ENCODE data around the gene SORCS2. TPM values are rescaled to one million over a fixed set of nuclear protein-coding genes. Genes with fewer than 3 reads are reported as not detected.
A peak's percentile ranks its signal among the peaks of the same experiment; 100 is the strongest.

SORCS2 gene
- total RNA-seq, 4 donors from 2014 or later = 0.48 to 1.8 (median 0.68) TPM; not detected in 1

DNA sequence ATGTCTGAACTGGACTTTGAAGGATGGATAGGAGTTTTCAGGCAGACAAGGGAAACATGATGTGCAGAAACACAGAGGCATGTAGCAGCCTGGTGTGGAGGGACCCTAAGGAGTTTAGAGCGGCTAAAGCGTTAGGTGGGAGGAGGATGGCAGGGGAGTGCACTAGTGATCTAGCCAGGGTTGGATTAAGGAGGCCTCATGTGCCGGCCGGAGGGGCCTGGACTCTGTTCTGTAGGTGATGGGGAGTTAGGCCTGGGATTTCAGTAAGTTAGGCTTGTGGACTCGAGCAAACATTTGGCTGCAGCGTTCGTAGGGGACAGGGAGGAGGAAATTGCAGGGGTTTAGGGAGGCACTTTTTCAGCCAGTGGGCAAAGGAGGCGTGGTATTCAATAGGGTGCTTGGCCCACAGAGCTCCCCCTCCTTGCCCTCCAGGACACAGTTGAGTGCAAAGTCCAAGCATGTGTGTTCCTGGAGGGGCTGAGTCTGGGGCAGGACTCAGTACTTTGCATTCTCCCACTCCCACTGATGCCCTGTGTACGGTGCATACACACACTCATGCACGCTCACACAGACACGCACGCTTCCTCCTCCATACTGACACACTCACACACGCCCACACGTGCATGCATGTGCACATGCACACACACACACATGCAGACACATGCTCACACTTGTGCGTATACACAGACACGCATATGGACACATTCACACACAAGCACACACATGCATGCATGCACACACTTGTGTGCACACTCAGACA is 223.8 kb downstream of the SORCS2 start:
- TF ChIP-seq, protein P1, sequence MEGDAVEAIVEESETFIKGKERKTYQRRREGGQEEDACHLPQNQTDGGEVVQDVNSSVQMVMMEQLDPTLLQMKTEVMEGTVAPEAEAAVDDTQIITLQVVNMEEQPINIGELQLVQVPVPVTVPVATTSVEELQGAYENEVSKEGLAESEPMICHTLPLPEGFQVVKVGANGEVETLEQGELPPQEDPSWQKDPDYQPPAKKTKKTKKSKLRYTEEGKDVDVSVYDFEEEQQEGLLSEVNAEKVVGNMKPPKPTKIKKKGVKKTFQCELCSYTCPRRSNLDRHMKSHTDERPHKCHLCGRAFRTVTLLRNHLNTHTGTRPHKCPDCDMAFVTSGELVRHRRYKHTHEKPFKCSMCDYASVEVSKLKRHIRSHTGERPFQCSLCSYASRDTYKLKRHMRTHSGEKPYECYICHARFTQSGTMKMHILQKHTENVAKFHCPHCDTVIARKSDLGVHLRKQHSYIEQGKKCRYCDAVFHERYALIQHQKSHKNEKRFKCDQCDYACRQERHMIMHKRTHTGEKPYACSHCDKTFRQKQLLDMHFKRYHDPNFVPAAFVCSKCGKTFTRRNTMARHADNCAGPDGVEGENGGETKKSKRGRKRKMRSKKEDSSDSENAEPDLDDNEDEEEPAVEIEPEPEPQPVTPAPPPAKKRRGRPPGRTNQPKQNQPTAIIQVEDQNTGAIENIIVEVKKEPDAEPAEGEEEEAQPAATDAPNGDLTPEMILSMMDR (IDR thresholded peaks at IDR 0.05) = no peak
- TF ChIP-seq EP300 (IDR thresholded peaks at IDR 0.05; ENCODE audit: low read depth) = no peak
- TF ChIP-seq POLR2A (IDR thresholded peaks at IDR 0.05) = no peak
- TF ChIP-seq POLR2AphosphoS5 (IDR thresholded peaks at IDR 0.05) = no peak
- WGBS, 2 donors (ENCODE audit: low coverage in 1 of 2) = 80% methylated on average over 16 of the region's 16 CpGs; no CpG with 5 or more reads in 1 of the 2 donors
- Histone ChIP-seq H3K27me3 (no peaks in the 10 kb centered on the region), H3K4me1 (peaks cover 0 to 4% (median under 1%) of the 10 kb centered on the region in 4 donors), H3K36me3 (no peaks in the 10 kb centered on the region), H3K9me3 (no peaks in the 10 kb centered on the region), H3K27ac (no peak overlapping the region), H3K4me3 (no peak overlapping the region)
- in situ Hi-C loops (cut with MboI; ENCODE audit: low pct_ligation_motif_present in 1 of 4, low pct_unique_long_range_greater_than_20kb in 1 of 4, low sequenced_read_pairs in 3 of 4) = no loop called here
- no peak for DNase-seq
- intact Hi-C loops (cut with DNase I; ENCODE audit: low total_unique reads) = no loop called here

DNA sequence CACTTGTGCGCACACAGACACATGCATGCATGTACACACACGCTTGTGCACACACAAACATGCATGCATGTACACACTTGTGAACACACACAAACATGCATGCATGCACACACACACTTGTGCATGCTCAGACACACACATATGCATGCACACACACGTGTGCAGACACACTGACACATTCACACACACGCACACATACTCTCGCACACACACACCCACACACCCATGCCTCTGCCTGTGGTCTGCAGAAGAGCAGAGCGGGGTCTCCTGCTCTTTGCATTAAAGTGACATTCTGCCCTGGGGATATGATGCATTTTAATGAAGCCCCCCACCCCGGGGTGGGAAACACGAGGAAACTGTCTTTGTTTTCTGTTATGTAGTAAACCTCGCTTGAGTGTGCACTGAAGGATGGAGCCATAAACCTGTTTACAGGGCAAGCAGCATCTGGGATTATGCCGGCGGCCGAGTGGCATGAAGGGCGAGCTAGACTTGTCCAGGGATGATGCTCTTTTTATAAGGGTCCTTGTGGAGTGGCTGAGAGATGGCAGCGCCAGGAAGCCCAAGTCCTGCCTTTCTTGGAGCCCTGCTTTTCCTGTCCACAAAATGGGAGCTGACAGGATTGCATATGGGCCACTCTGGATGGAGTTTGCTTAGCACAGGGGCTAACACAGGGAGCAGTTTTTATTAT is 224.6 kb downstream of the SORCS2 start:
- Histone ChIP-seq H3K36me3 (no peaks in the 10 kb centered on the region), H3K4me3 (no peak overlapping the region), H3K27me3 (no peaks in the 10 kb centered on the region), H3K4me1 (peaks cover 0 to 2% (median 0%) of the 10 kb centered on the region in 4 donors), H3K27ac (no peak overlapping the region), H3K9me3 (no peaks in the 10 kb centered on the region)
- in situ Hi-C loops (cut with MboI; ENCODE audit: low pct_ligation_motif_present in 1 of 4, low pct_unique_long_range_greater_than_20kb in 1 of 4, low sequenced_read_pairs in 3 of 4) = no loop called here
- peak; percentile 0 for DNase-seq
- intact Hi-C loops (cut with DNase I; ENCODE audit: low total_unique reads) = no loop called here
- WGBS, 2 donors (ENCODE audit: low coverage in 1 of 2) = 83 to 87% methylated on average over 3 to 14 of the region's 14 CpGs
- TF ChIP-seq POLR2A (IDR thresholded peaks at IDR 0.05) = no peak

GRCh38 chr4:7417639-7418038 is 225.3 kb downstream of the SORCS2 start:
- Histone ChIP-seq H3K36me3 (no peaks in the 10 kb centered on the region), H3K27me3 (no peaks in the 10 kb centered on the region), H3K27ac (no peak overlapping the region), H3K4me1 (no peaks in the 10 kb centered on the region), H3K4me3 (no peak overlapping the region), H3K9me3 (no peaks in the 10 kb centered on the region)
- in situ Hi-C loops (cut with MboI; ENCODE audit: low pct_ligation_motif_present in 1 of 4, low pct_unique_long_range_greater_than_20kb in 1 of 4, low sequenced_read_pairs in 3 of 4) = no loop called here
- TF ChIP-seq POLR2A (IDR thresholded peaks at IDR 0.05) (no peak), POLR2AphosphoS5 (IDR thresholded peaks at IDR 0.05) (no peak), EP300 (IDR thresholded peaks at IDR 0.05; ENCODE audit: low read depth) (no peak)
- TF ChIP-seq, protein P1 (IDR thresholded peaks at IDR 0.05) = no peak
- WGBS, 2 donors (ENCODE audit: low coverage in 1 of 2) = 87 to 88% methylated on average over 5 to 9 of the region's 9 CpGs
- intact Hi-C loops (cut with DNase I; ENCODE audit: low total_unique reads) = no loop called here
- peak; percentile 1 for DNase-seq

DNA sequence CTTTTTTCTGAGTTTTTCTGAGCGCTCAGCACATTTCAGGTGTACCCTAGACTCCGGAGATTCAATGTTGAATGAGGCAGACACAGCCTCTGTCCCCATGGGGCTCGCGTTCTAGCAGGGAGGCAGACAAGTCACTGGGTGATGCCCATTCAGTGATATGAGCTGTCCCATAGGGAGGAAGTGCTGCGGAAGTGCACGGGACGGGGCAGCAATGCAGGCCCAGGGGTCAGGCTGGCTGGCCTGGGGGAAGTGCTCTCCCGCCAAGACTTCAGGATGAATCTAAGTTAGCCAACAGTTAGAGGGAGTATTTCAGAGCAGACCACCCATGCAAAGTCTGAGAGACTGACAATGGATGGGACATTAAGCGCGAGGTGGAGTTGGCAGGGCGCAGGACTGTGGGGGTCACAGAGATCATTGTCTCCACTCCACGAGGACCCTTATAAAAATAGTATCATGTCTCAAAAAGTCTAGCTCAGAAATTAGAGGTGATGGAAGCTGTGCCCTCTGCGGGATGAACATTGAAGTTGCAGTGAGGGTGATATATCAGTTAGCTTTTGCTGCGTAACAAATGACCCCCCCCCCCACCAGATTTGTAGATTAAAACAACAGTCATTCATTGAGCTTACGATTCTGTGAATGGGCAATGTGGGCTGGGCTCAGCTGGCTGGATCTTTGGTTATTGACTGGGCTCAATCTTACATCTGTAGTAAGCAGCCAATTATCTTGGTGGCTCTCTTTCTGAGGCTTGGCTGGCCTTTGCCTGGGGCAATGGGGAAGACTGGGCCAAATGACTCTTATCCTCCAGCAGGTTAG is 226.0 kb downstream of the SORCS2 start:
- no peaks in the 10 kb centered on the region for H3K36me3 ChIP-seq
- TF ChIP-seq POLR2A (IDR thresholded peaks at IDR 0.05) = no peak
- TF ChIP-seq, protein P1 (IDR thresholded peaks at IDR 0.05) = no peak
- no peak for TF ChIP-seq EP300 (IDR thresholded peaks at IDR 0.05; ENCODE audit: low read depth)
- TF ChIP-seq POLR2AphosphoS5 (IDR thresholded peaks at IDR 0.05) = no peak
- no peak overlapping the region for H3K4me3 ChIP-seq
- WGBS, 2 donors (ENCODE audit: low coverage in 1 of 2) = 83 to 87% methylated on average over 13 to 15 of the region's 15 CpGs
- in situ Hi-C loops (cut with MboI; ENCODE audit: low pct_ligation_motif_present in 1 of 4, low pct_unique_long_range_greater_than_20kb in 1 of 4, low sequenced_read_pairs in 3 of 4) (no loop called here), intact Hi-C loops (cut with DNase I; ENCODE audit: low total_unique reads) (no loop called here)
- no peak overlapping the region for H3K27ac ChIP-seq
- no peaks in the 10 kb centered on the region for H3K4me1 ChIP-seq
- no peaks in the 10 kb centered on the region for H3K27me3 ChIP-seq
- DNase-seq = peak; percentile 1
- H3K9me3 ChIP-seq = no peaks in the 10 kb centered on the region
